Kidney epithelial cell (primary cell): Measurements from ENCODE around the gene VPS35. TPM values are rescaled to one million over a fixed set of nuclear protein-coding genes. Genes with fewer than 3 reads are reported as not detected.

Experiments used
- DNase-seq: peaks from one replicate; pipeline ENCODE4 v3.0.0-alpha.2; 2010; ENCODE audit warnings: low read depth
- H3K27me3 ChIP-seq: 2 replicates; pipeline ENCODE4 v1.6.0; 2011; ENCODE audit warnings: low read length; ENCODE audit not compliant: control insufficient read depth, insufficient read depth
- H3K36me3 ChIP-seq: 2 replicates; pipeline ENCODE4 v1.5.1; 2011; ENCODE audit warnings: low read length; ENCODE audit not compliant: control insufficient read depth, insufficient read depth
- H3K4me3 ChIP-seq: 2 replicates; pipeline ENCODE4 v1.5.1; 2011; ENCODE audit warnings: low read depth, mild to moderate bottlenecking, control low read depth, low read length
- CTCF ChIP-seq: IDR thresholded peaks from 2 replicates; pipeline ENCODE4 v1.5.1; 2011; ENCODE audit warnings: mild to moderate bottlenecking, moderate library complexity, low read length, control low read depth, inconsistent platforms; ENCODE audit not compliant: insufficient read depth, poor library complexity, severe bottlenecking
- total RNA-seq: library from RNA; depleted of rRNA; stranded (reverse); fragments of >200 nt; gene quantifications from 2 replicates; pipeline ENCODE4 v1.2.3, GENCODE V29; 2015

VPS35 gene
- total RNA-seq, 1 donor from 2014 or later: 147 TPM

- DNase-seq: no peak
- Histone ChIP-seq H3K4me3 (no peak overlapping the region), H3K27me3 (no peaks in the 10 kb centered on the region), H3K36me3 (peaks cover 1% of the 10 kb centered on the region)
- TF ChIP-seq CTCF: peak; percentile 99
Measured at GRCh38 chr16:46673320-46674013, 15.5 kb downstream of the VPS35 start.

- no peak overlapping the region for H3K4me3 ChIP-seq
- no peaks in the 10 kb centered on the region for H3K36me3 ChIP-seq
- DNase-seq: no peak
- TF ChIP-seq CTCF: no peak
- no peaks in the 10 kb centered on the region for H3K27me3 ChIP-seq
Measured at GRCh38 chr16:46662123-46662522, 26.9 kb downstream of the VPS35 start.

GRCh38 chr16:46658925-46659324 lies 30.1 kb downstream of the VPS35 start:
- H3K27me3 ChIP-seq: no peaks in the 10 kb centered on the region
- H3K36me3 ChIP-seq: no peaks in the 10 kb centered on the region
- no peak overlapping the region for H3K4me3 ChIP-seq
- TF ChIP-seq CTCF: no peak
- DNase-seq: no peak

GRCh38 chr16:46651305-46651704 lies 37.7 kb downstream of the VPS35 start:
- no peaks in the 10 kb centered on the region for H3K36me3 ChIP-seq
- no peaks in the 10 kb centered on the region for H3K27me3 ChIP-seq
- DNase-seq: no peak
- TF ChIP-seq CTCF: no peak
- H3K4me3 ChIP-seq: no peak overlapping the region

GRCh38 chr16:46650254-46650623 lies 38.7 kb downstream of the VPS35 start:
- DNase-seq: no peak
- TF ChIP-seq CTCF: no peak
- no peak overlapping the region for H3K4me3 ChIP-seq
- H3K27me3 ChIP-seq: no peaks in the 10 kb centered on the region
- no peaks in the 10 kb centered on the region for H3K36me3 ChIP-seq
